ENCODE measurements around the gene LCE1A. TPM values are rescaled to one million over a fixed set of nuclear protein-coding genes. Genes with fewer than 3 reads are reported as not detected.

LCE1A gene, protein sequence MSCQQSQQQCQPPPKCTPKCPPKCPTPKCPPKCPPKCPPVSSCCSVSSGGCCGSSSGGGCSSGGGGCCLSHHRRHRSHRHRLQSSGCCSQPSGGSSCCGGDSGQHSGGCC
- total RNA-seq = not detected in 2 replicates

GRCh38 chr1:152827173-152827572 lies at the start of gene LCE1A:
Gene LCE1A (plus strand): TSS chr1:152827473. CDS start chr1:152827473, 0 bp downstream.

GRCh38 chr1:152786077-152786476 lies 41.2 kb upstream of the LCE1A start, which contains the start of gene LCE1E:
Gene LCE1E (plus strand): TSS chr1:152786257. CDS start chr1:152787300, 1,043 bp downstream.

DNA sequence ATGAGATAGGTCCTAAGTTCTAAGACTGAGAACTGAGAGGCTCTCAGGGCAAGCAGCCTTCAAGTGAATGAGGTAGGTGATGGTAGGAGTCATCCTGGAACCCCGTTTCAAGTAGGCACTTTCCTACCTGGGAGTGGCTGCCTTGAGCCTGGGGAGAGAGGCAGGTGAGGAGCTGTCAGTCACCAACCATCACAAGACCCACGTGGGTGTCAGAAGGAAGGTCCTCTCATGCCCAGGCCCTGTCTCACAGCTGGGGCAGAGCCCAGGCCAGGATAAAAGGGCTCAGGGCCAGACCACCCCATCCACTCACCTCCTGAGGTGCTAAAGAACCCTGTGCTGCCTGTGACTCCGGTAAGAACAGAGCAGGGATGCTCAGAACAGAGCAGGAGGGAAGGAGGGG lies 30.9 kb upstream of the LCE1A start, which contains the start of gene LCE1D:
TSS of gene LCE1D (plus strand) at position 301 of the 400 bp plus-strand sequence. CDS start 1,074 bp downstream, outside the sequence.

DNA sequence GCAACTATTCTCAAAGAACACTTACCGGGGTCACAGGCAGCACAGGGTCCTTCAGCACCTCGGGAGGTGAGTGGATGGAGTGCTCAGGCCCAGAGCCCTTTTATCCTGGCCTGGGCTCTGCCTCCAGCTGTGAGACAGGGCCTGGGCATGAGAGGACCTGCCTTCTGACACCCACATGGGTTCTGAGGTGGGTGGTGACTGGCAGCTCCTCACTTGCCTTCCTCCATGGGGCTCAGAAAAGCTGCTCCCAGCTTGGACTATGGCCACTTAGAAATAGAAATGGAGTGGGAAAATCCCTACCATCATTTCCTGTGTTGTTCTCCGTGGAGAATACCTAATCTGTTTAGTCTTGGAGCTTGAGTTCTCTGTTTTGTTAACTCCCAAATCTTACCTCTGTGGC lies 20.7 kb upstream of the LCE1A start, which contains the start of gene LCE1C:
TSS of gene LCE1C (minus strand) at position 76 of the 400 bp plus-strand sequence. CDS start 1,173 bp downstream, outside the sequence.

DNA sequence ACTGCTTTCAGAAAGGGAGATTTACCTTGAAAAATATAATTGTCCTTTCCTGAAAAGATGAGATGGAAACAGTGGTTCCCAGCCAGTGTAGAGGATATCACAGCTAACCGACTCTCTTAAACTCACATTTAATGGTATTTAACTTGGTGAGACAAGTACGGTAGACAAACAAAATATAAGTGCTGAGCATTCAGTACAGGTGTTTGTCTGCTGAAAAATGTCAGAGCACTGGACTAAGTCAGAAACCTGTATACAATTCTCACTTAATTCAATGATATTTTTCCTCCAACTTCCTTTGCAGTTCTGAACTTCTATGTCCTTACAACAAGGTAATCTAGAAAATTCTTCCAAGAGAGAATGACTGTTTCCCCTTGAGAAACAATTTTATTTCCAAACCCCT lies 15.6 kb upstream of the LCE1A start, which contains the start of gene LCE1B:
TSS of gene LCE1B (plus strand) at position 301 of the 400 bp plus-strand sequence. CDS start 476 bp downstream, outside the sequence.

GRCh38 chr1:152842556-152842955 lies 15.3 kb downstream of the LCE1A start, which contains the start of gene LCE6A:
Gene LCE6A (plus strand): TSS chr1:152842856. CDS start chr1:152843521, 665 bp downstream.

DNA sequence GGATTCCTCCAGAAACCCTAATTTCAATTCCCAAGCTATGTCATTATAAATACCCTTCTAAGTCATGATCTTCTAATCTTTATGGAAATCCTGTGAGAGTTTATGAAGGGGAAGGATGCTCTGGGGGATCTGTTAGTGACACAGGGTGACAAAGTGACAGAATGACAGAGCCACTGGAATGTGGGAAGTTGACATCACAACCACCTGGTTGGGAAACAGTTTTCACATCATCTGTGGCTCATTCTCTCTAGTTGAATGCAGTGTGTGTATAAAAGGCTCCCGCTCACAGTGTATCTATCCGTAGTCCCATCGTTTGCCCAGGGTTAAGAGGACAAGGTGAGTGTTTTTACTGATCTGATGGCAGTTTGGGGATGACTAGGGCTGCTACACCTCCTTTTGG lies 32.4 kb downstream of the LCE1A start, which contains the start of gene LCE7A:
TSS of gene LCE7A (plus strand) at position 301 of the 400 bp plus-strand sequence. CDS start 702 bp downstream, outside the sequence.

Other genes starting within 250 kb of the LCE1A start
- not detected in 2 replicates for gene LCE3D, start 247.0 kb upstream of the LCE1A start, total RNA-seq
- not detected in 2 replicates for gene LCE3C, start 227.2 kb upstream of the LCE1A start, total RNA-seq
- not detected in 2 replicates for gene LCE3B, start 213.7 kb upstream of the LCE1A start, total RNA-seq
- not detected in 2 replicates for gene LCE3A, start 204.4 kb upstream of the LCE1A start, total RNA-seq
- gene LCE2D, start 164.1 kb upstream of the LCE1A start, total RNA-seq = not detected in 2 replicates
- not detected in 2 replicates for gene LCE2C, start 152.2 kb upstream of the LCE1A start, total RNA-seq
- gene LCE2B, start 141.3 kb upstream of the LCE1A start, total RNA-seq = not detected in 2 replicates
- gene LCE2A, start 129.1 kb upstream of the LCE1A start, total RNA-seq = not detected in 2 replicates
- gene LCE4A, start 119.3 kb upstream of the LCE1A start, total RNA-seq = not detected in 2 replicates
- under 0.01 TPM in 1 of 2 replicates, not detected in the other for gene KPRP, start 69.4 kb upstream of the LCE1A start, total RNA-seq
- not detected in 2 replicates for gene LCE1F, start 52.3 kb upstream of the LCE1A start, total RNA-seq
- gene LCE1E, start 41.2 kb upstream of the LCE1A start, total RNA-seq = 0.24 TPM in 1 of 2 replicates, not detected in the other
- not detected in 2 replicates for gene LCE1D, start 30.8 kb upstream of the LCE1A start, total RNA-seq
- 0.24 and 1.3 TPM in 2 replicates for gene LCE1C, start 20.8 kb upstream of the LCE1A start, total RNA-seq
- gene LCE1B, start 15.5 kb upstream of the LCE1A start, total RNA-seq = not detected in 2 replicates
- gene LCE6A, start 15.4 kb downstream of the LCE1A start, total RNA-seq = not detected in 2 replicates
- gene LCE7A, start 32.5 kb downstream of the LCE1A start, total RNA-seq = not detected in 2 replicates
- gene SMCP, start 50.8 kb downstream of the LCE1A start, total RNA-seq = not detected in 2 replicates
- 0.43 and 6.5 TPM in 2 replicates for gene IVL, start 81.1 kb downstream of the LCE1A start, total RNA-seq
- gene SPRR5, start 119.7 kb downstream of the LCE1A start, total RNA-seq = not detected in 2 replicates
- not detected in 2 replicates for gene SPRR4, start 143.2 kb downstream of the LCE1A start, total RNA-seq
- not detected in 2 replicates for gene SPRR1A, start 156.6 kb downstream of the LCE1A start, total RNA-seq
- 8.9 and 51.4 TPM in 2 replicates for gene SPRR3, start 174.3 kb downstream of the LCE1A start, total RNA-seq
- 14.7 and 15.3 TPM in 2 replicates for gene SPRR1B, start 203.7 kb downstream of the LCE1A start, total RNA-seq
- gene SPRR2D, start 213.6 kb downstream of the LCE1A start, total RNA-seq = 1.1 TPM in 1 of 2 replicates, not detected in the other
- 1.9 and 3.0 TPM in 2 replicates for gene SPRR2A, start 230.0 kb downstream of the LCE1A start, total RNA-seq
- gene SPRR2B, start 244.1 kb downstream of the LCE1A start, total RNA-seq = not detected in 2 replicates